HG02588 (cell line): ENCODE results near the gene EQTN.

Source experiments
- ATAC-seq: cut with Tn5 transposase; IDR thresholded peaks from one replicate; pipeline ENCODE4 v1.9.1; 2021; ENCODE audit warnings: mild to moderate bottlenecking, moderate library complexity; ENCODE audit not compliant: unreplicated experiment

EQTN gene

GRCh38 chr9:27297050-27297449 is at the start of gene EQTN:
EQTN (minus strand) TSS chr9:27297150; CDS start chr9:27297055, 95 bp downstream.
- ATAC-seq: no peak

- no peak for ATAC-seq
Measured at GRCh38 chr9:27344776-27345175, 47.8 kb upstream of the EQTN start.

GRCh38 chr9:27341545-27342294 is 44.8 kb upstream of the EQTN start:
- ATAC-seq: no peak

- ATAC-seq: no peak
Measured at GRCh38 chr9:27340961-27341511, 44.1 kb upstream of the EQTN start.

GRCh38 chr9:27340285-27340674 is 43.3 kb upstream of the EQTN start:
- no peak for ATAC-seq

GRCh38 chr9:27339661-27340284 is 42.8 kb upstream of the EQTN start:
- ATAC-seq: no peak

GRCh38 chr9:27338527-27338903 is 41.6 kb upstream of the EQTN start:
- ATAC-seq: no peak

GRCh38 chr9:27337833-27338526 is 41.0 kb upstream of the EQTN start:
- no peak for ATAC-seq

- no peak for ATAC-seq
Measured at GRCh38 chr9:27337236-27337635, 40.3 kb upstream of the EQTN start.

GRCh38 chr9:27336829-27337228 is 39.9 kb upstream of the EQTN start:
- no peak for ATAC-seq

- no peak for ATAC-seq
Measured at GRCh38 chr9:27336126-27336525, 39.2 kb upstream of the EQTN start.

GRCh38 chr9:27335075-27335474 is 38.1 kb upstream of the EQTN start:
- ATAC-seq: no peak

- ATAC-seq: peak; percentile 74
Measured at GRCh38 chr9:27333241-27334052, 36.5 kb upstream of the EQTN start.

GRCh38 chr9:27331393-27331792 is 34.4 kb upstream of the EQTN start:
- ATAC-seq: no peak

- no peak for ATAC-seq
Measured at GRCh38 chr9:27329291-27329690, 32.3 kb upstream of the EQTN start.

- ATAC-seq: no peak
Measured at GRCh38 chr9:27328483-27328882, 31.5 kb upstream of the EQTN start.

GRCh38 chr9:27311184-27311583 is 14.2 kb upstream of the EQTN start:
- ATAC-seq: no peak

GRCh38 chr9:27310582-27310981 is 13.6 kb upstream of the EQTN start:
- ATAC-seq: no peak

- ATAC-seq: no peak
Measured at GRCh38 chr9:27308691-27309390, 11.9 kb upstream of the EQTN start.

GRCh38 chr9:27304521-27304920 is 7.6 kb upstream of the EQTN start:
- no peak for ATAC-seq
